Heart right ventricle (tissue), 16 donors: ENCODE data around the gene LMOD1. TPM values are rescaled to one million over a fixed set of nuclear protein-coding genes. Genes with fewer than 3 reads are reported as not detected.
A peak's percentile ranks its signal among the peaks of the same experiment; 100 is the strongest.

Experiments used
- ATAC-seq, 8 donors: fragments of 200-7000 bp; cut with Tn5 transposase; one replicate each; pipeline ENCODE4 v1.9.1; 2020; ENCODE audit warnings: mild to moderate bottlenecking in 8 of 8, moderate library complexity in 8 of 8, moderate number of reproducible peaks in 1 of 8
- DNase-seq, 2 donors: peaks; one replicate each; pipeline ENCODE4 v3.0.0-alpha.2; 2020
- H3K27ac ChIP-seq, 10 donors: fragments of 200-600 bp; sonication (generic) in 2 of 10; one replicate each; pipeline versions ENCODE4 v1.5.0 to v1.8.0; 2020 to 2022; ENCODE audit warnings: mild to moderate bottlenecking in 3 of 10
- H3K27me3 ChIP-seq, 7 donors: fragments of 200-600 bp; one replicate each; pipeline ENCODE4 v1.8.0; 2021 to 2022; ENCODE audit warnings: mild to moderate bottlenecking in 2 of 7
- H3K36me3 ChIP-seq, 9 donors: fragments of 200-600 bp; sonication (generic) in 1 of 9; one replicate each; pipeline versions ENCODE4 v1.5.0 to v1.8.0; 2020 to 2022; ENCODE audit warnings: mild to moderate bottlenecking in 2 of 9
- H3K4me1 ChIP-seq, 9 donors: fragments of 200-600 bp; sonication (generic) in 1 of 9; one replicate each; pipeline versions ENCODE4 v1.5.0 to v1.8.0; 2020 to 2022; ENCODE audit warnings: mild to moderate bottlenecking in 4 of 9
- H3K4me3 ChIP-seq, 10 donors: fragments of 200-600 bp; sonication (generic) in 2 of 10; one replicate each; pipeline versions ENCODE4 v1.5.0 to v1.8.0; 2020 to 2022; ENCODE audit warnings: mild to moderate bottlenecking in 7 of 10, moderate library complexity in 2 of 10
- H3K9me3 ChIP-seq, 11 donors: fragments of 200-600 bp in 10 of 11; sonication (generic) in 2 of 11; one replicate each; pipeline versions ENCODE4 v1.5.0 to v1.8.0; 2013 to 2022; ENCODE audit warnings: mild to moderate bottlenecking in 2 of 11, control low read depth in 1 of 11, moderate library complexity in 1 of 11
- WGBS, 2 donors: extraction: QIAGEN DNeasy Blood & Tissue Kit; methylation state at CpG; one replicate each; pipeline ENCODE4 v1.1.7; 2013; ENCODE audit warnings: inconsistent platforms in 1 of 2; 5-methylcytosine and 5-hydroxymethylcytosine counted together
- intact Hi-C, 10 donors: fragments of 100-400 bp; cut with DNase I; formaldehyde crosslinking; loops; one replicate each; pipeline versions ENCODE4 v1.11.1 to v1.14.2; 2022
- polyA plus RNA-seq, 2 donors: library from polyadenylated mRNA; stranded (reverse); fragments of 200-250 nt; gene quantifications; one replicate each; pipeline ENCODE4 v1.2.3, GENCODE V29; 2013
- total RNA-seq, 10 donors: library from RNA; stranded (reverse); fragmentation: NEBNext Ultra II Directional in 3 of 10; extraction: Animal tissue kit (Norgen Biotek cat#: 25700) in 3 of 10; gene quantifications; one replicate each; pipeline versions ENCODE4 v1.2.1 to v1.2.4, GENCODE V29; 2021 to 2023
- TF ChIP-seq, protein P1 (sequence below), 9 donors: fragments of 200-600 bp; sonication (generic) in 2 of 9; IDR thresholded peaks; one replicate each; pipeline versions ENCODE4 v1.5.0 to v1.8.0; 2021 to 2022; ENCODE audit warnings: antibody characterized with exemption in 9 of 9, mild to moderate bottlenecking in 5 of 9, moderate library complexity in 1 of 9
- donor health status: Arrhythmogenic right ventricular cardiomyopathy.
- donor health status: ischemic (EF 13 %, LVEDD 7.1; RV severe dilation, severe dysfunction).
- donor health status: healthy with polysubstance abuse.
- donor health status: DM: no; HTN: yes; CAD: no.
- donor health status: DM: no; HTN: no; CAD: no.
- donor health status: ischemic (EF 25% LVEDD 6.9; RV normal size, moderate dysfunction).
- donor health status: ischemic (EF 25% LVEDD 5.7; RV mildly dilated, moderate dysfunction).
- donor health status: healthy.
- donor health status: DM: yes; HTN: yes; CAD: no.
- donor health status: Ischemic cardiomyopathy.
- donor health status: ischemic (EF 35%, LVEDD 5.7; RV mildly dilated, moderate dysfunction).
- donor health status: nonischemic (EF 11% LVEDD 7.7; RV severe dilation, severe dysfunction).
- donor health status: DM: yes; HTN: yes; CAD: no.
- donor health status: PGD.
- donor health status: ischemic (EF 29% LVEDD 5.4; RV normal size, mild dysfunction).
- donor health status: nonischemic (EF 23%, LVEDD 6.1; RV moderate dilation, normal function).

The LMOD1 gene
- total and polyA plus RNA-seq, 12 donors: 3.6 to 22.7 (median 9.8) TPM

DNA sequence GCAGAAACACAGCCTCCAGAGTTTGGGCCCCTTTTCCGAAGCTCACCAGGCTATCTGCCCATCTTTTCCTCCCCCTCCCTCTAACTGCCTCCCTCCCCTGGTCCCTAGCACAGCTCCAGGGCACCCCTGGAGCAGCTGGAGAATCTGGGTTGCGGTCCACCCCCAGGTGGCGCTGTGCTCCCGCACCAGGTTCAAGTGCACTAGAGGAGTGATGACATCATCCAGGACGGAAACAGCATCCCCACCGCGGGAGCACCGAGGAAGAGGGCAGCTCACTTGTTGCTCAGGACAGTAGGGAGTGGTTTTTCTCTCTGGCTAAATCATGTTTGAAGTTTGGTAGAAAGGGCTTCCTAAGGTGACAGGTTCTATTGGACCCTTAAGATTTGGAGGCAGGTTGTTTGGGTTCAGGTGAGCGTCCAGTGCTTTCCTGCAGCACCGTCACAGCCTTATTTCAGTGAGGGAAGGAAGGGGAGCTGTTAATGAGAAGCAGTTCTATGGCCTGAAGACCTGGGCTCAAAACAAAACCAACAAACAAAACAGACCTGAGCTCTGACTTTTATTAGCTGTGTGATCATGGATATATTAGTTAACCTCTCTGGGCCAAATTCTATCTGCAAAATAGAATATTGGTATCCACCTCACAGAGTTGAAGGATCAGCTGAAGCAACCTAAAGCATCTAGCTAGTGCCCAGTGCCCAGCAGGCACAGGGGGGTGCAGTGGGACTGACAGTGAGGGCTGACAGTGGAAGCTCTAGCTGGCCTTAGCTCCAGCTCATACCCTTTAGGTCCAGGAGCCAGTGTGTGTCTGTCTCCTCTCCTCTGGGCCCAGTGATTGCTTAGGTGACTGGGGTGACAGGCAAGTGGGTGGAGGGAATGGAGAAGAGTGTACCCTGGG is 50.2 kb downstream of the LMOD1 start:
- H3K4me3 ChIP-seq: peak overlapping the region in 2 of 10 donors; percentile 7 to 16
- H3K36me3 ChIP-seq: peaks cover 0 to 23% (median 0%) of the 10 kb centered on the region in 9 donors
- intact Hi-C loops: loop anchor here in 8 of 10 donors (1.0 to 10.0 kb wide), 7 partner anchors 49 to 239 kb away; partner anchors contain the start of genes LMOD1 (in 1 of the 8) and TIMM17A (in 1 of the 8)
- H3K27ac ChIP-seq: peak overlapping the region; percentile 11 to 85 (median 66)
- TF ChIP-seq, protein P1, sequence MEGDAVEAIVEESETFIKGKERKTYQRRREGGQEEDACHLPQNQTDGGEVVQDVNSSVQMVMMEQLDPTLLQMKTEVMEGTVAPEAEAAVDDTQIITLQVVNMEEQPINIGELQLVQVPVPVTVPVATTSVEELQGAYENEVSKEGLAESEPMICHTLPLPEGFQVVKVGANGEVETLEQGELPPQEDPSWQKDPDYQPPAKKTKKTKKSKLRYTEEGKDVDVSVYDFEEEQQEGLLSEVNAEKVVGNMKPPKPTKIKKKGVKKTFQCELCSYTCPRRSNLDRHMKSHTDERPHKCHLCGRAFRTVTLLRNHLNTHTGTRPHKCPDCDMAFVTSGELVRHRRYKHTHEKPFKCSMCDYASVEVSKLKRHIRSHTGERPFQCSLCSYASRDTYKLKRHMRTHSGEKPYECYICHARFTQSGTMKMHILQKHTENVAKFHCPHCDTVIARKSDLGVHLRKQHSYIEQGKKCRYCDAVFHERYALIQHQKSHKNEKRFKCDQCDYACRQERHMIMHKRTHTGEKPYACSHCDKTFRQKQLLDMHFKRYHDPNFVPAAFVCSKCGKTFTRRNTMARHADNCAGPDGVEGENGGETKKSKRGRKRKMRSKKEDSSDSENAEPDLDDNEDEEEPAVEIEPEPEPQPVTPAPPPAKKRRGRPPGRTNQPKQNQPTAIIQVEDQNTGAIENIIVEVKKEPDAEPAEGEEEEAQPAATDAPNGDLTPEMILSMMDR (IDR thresholded peaks at IDR 0.05): peak; percentile 83 to 97 (median 95)
- 11 to 12% methylated on average over 10 of the region's 10 CpGs for WGBS, 2 donors
- H3K4me1 ChIP-seq: peaks cover 3 to 26% (median 11%) of the 10 kb centered on the region in 9 donors
- no peaks in the 10 kb centered on the region for H3K9me3 ChIP-seq
- DNase-seq: peak; percentile 90 to 91
- H3K27me3 ChIP-seq: no peaks in the 10 kb centered on the region
- peak; percentile 78 to 93 (median 88) for ATAC-seq

DNA sequence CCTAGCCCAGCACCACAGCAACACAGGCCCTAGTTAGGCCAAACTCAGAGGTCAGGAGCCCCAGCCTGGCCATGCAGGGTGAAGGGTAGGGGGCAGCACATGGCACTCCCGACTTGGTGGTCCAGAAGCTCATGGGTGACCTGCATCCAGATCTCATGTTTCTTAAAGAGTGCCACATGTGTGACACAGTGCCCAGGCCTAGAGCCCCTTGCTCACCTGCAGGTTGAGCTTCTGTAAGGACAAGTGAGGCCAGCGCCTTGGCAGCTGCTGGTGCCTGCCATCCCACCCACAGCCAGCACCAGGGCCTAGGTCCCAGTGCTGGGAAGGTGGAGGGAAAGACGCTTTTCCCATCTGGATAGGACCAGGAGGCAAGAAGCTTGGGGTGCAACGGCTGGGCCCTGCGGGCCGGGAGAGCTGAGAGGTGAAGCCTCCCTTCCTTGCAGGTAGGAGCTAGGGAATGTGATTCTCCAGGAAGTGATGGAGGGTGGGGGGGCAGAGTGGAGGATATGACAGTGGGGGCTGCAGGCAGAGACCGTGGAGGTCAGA is 51.2 kb downstream of the LMOD1 start:
- Histone ChIP-seq H3K4me1 (peaks cover 7 to 34% (median 11%) of the 10 kb centered on the region in 9 donors), H3K36me3 (peaks cover 0 to 31% (median 0%) of the 10 kb centered on the region in 9 donors), H3K27me3 (peaks cover 0 to 3% (median 0%) of the 10 kb centered on the region in 7 donors), H3K4me3 (no peak overlapping the region), H3K27ac (peak overlapping the region in 1 of 10 donors; percentile 12), H3K9me3 (no peaks in the 10 kb centered on the region)
- ATAC-seq (peak in 1 of 8 donors; percentile 7), DNase-seq (no peak)
- intact Hi-C loops: loop anchor here in 7 of 10 donors (2.0 to 10.0 kb wide), 6 partner anchors 50 to 240 kb away; partner anchors contain the start of genes LMOD1 (in 1 of the 7) and TIMM17A (in 1 of the 7)
- WGBS, 2 donors: 79 to 86% methylated on average over 7 of the region's 7 CpGs
- TF ChIP-seq, protein P1 (IDR thresholded peaks at IDR 0.05): no peak

DNA sequence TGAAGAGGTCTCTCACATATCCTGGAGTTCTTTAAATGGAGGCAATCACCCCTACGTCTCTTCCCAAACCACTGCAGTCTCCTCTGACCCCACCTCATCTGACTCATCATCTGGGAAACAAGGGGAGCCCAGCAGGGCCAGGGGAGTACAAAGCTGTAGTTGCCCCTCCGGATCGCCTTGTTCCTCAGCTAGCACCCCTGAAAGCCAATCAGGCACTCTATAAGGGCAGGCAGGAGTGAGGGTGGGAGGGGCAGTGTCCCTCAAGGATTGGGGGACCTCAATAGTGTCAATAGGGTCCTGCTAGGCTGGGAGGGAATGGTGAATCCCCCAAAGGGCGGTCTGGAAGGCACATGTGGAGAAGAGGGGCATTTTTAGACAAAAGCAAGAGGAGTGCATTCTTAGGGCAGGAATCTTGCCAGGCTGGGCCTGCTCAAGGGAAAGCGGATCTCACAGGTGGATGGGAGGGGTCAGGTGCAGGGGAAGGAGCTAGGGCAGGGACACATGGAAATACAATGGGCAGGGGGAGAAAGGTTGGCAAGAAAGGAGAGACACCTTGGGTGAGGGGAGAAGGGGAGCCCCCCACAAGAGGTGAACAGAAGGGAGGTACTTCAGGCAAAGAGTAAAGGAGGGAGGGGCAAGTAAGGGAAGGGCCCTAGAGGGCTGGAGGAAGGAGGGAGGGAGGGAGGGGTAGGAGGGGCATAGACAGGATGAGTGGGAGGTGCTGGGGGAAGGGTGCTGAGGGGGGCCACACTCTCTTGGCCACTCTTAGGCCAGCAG is 51.8 kb downstream of the LMOD1 start:
- DNase-seq: no peak
- peaks cover 0 to 31% (median 0%) of the 10 kb centered on the region in 9 donors for H3K36me3 ChIP-seq
- peaks cover 0 to 9% (median 0%) of the 10 kb centered on the region in 7 donors for H3K27me3 ChIP-seq
- H3K4me3 ChIP-seq: no peak overlapping the region
- no peak overlapping the region for H3K27ac ChIP-seq
- H3K9me3 ChIP-seq: no peaks in the 10 kb centered on the region
- whole genome bisulfite sequencing, 2 donors: 82 to 91% methylated on average over 5 of the region's 5 CpGs
- peaks cover 7 to 41% (median 17%) of the 10 kb centered on the region in 9 donors for H3K4me1 ChIP-seq
- intact Hi-C loops: loop anchor here in 8 of 10 donors (1.0 to 10.0 kb wide), 7 partner anchors 50 to 240 kb away; partner anchors contain the start of genes LMOD1 (in 1 of the 8) and TIMM17A (in 1 of the 8)
- TF ChIP-seq, protein P1 (IDR thresholded peaks at IDR 0.05): no peak
- no peak for ATAC-seq
